ENCODE measurements around the gene C17orf113. TPM values are rescaled to one million over a fixed set of nuclear protein-coding genes. Genes with fewer than 3 reads are reported as not detected.

Gene C17orf113
- total and polyA plus RNA-seq, 5 donors = 0.60 to 1.2 (median 0.71) TPM

GRCh38 chr17:42087736-42088705 lies 37.6 kb upstream of the C17orf113 start:
- ATAC-seq = no peak

GRCh38 chr17:42087042-42087701 lies 36.8 kb upstream of the C17orf113 start:
- intact Hi-C loops (cut with DNase I) = no loop called here

More at GRCh38 chr17:42087736-42088705, 37.6 kb upstream of the C17orf113 start:
- H3K4me3 ChIP-seq (ENCODE audit: low read length) = no peak overlapping the region
- intact Hi-C loops (cut with DNase I) = no loop called here
- H3K27ac ChIP-seq (ENCODE audit: low read length) = no peak overlapping the region
- H3K9me3 ChIP-seq (ENCODE audit: control insufficient read depth, low read length) = no peaks in the 10 kb centered on the region
- 60% methylated on average over 20 of the region's 20 CpGs for WGBS
- DNase-seq = no peak
- H3K27me3 ChIP-seq (ENCODE audit: control insufficient read depth, insufficient read depth) = no peaks in the 10 kb centered on the region
- no peaks in the 10 kb centered on the region for H3K4me1 ChIP-seq (ENCODE audit: control insufficient read depth, insufficient read depth, low read length)

GRCh38 chr17:42081516-42082129 lies 31.2 kb upstream of the C17orf113 start:
- Histone ChIP-seq H3K27ac (ENCODE audit: low read length) (no peak overlapping the region), H3K27me3 (ENCODE audit: control insufficient read depth, insufficient read depth) (no peaks in the 10 kb centered on the region), H3K9me3 (ENCODE audit: control insufficient read depth, low read length) (no peaks in the 10 kb centered on the region), H3K4me3 (ENCODE audit: low read length) (no peak overlapping the region), H3K4me1 (ENCODE audit: control insufficient read depth, insufficient read depth, low read length) (peaks cover 2% of the 10 kb centered on the region)
- DNase-seq = no peak
- no peak for ATAC-seq
- intact Hi-C loops (cut with DNase I) = no loop called here
- 85% methylated on average over 9 of the region's 9 CpGs for WGBS

More at GRCh38 chr17:42087042-42087701, 36.8 kb upstream of the C17orf113 start:
- DNase-seq = no peak
- 76% methylated on average over 7 of the region's 7 CpGs for WGBS
- ATAC-seq = no peak
- H3K9me3 ChIP-seq (ENCODE audit: control insufficient read depth, low read length) = no peaks in the 10 kb centered on the region
- H3K27ac ChIP-seq (ENCODE audit: low read length) = no peak overlapping the region
- H3K4me3 ChIP-seq (ENCODE audit: low read length) = no peak overlapping the region
- no peaks in the 10 kb centered on the region for H3K27me3 ChIP-seq (ENCODE audit: control insufficient read depth, insufficient read depth)
- H3K4me1 ChIP-seq (ENCODE audit: control insufficient read depth, insufficient read depth, low read length) = no peaks in the 10 kb centered on the region

- no peak for DNase-seq
- 59% methylated on average over 2 of the region's 2 CpGs for WGBS
- Histone ChIP-seq H3K4me3 (ENCODE audit: low read length) (no peak overlapping the region), H3K4me1 (ENCODE audit: control insufficient read depth, insufficient read depth, low read length) (peaks cover 2% of the 10 kb centered on the region), H3K27ac (ENCODE audit: low read length) (no peak overlapping the region), H3K27me3 (ENCODE audit: control insufficient read depth, insufficient read depth) (no peaks in the 10 kb centered on the region), H3K9me3 (ENCODE audit: control insufficient read depth, low read length) (no peaks in the 10 kb centered on the region)
- ATAC-seq = no peak
- intact Hi-C loops (cut with DNase I) = no loop called here
Measured at GRCh38 chr17:42079541-42079940, 29.1 kb upstream of the C17orf113 start.

- no peak for ATAC-seq
- intact Hi-C loops (cut with DNase I) = no loop called here
- Histone ChIP-seq H3K4me3 (ENCODE audit: low read length) (no peak overlapping the region), H3K9me3 (ENCODE audit: control insufficient read depth, low read length) (no peaks in the 10 kb centered on the region), H3K4me1 (ENCODE audit: control insufficient read depth, insufficient read depth, low read length) (peaks cover 2% of the 10 kb centered on the region), H3K27me3 (ENCODE audit: control insufficient read depth, insufficient read depth) (no peaks in the 10 kb centered on the region), H3K27ac (ENCODE audit: low read length) (no peak overlapping the region)
- WGBS = 45% methylated on average over 8 of the region's 8 CpGs
- no peak for DNase-seq
Measured at GRCh38 chr17:42078396-42079043, 28.1 kb upstream of the C17orf113 start.

- H3K4me1 ChIP-seq (ENCODE audit: control insufficient read depth, insufficient read depth, low read length) = peaks cover 2% of the 10 kb centered on the region
- H3K9me3 ChIP-seq (ENCODE audit: control insufficient read depth, low read length) = no peaks in the 10 kb centered on the region
- no peaks in the 10 kb centered on the region for H3K27me3 ChIP-seq (ENCODE audit: control insufficient read depth, insufficient read depth)
- intact Hi-C loops (cut with DNase I) = no loop called here
- no peak for ATAC-seq
- 90% methylated on average over 5 of the region's 5 CpGs for WGBS
- H3K4me3 ChIP-seq (ENCODE audit: low read length) = no peak overlapping the region
- H3K27ac ChIP-seq (ENCODE audit: low read length) = no peak overlapping the region
- no peak for DNase-seq
Measured at GRCh38 chr17:42077755-42078154, 27.4 kb upstream of the C17orf113 start.

GRCh38 chr17:42076797-42077559 lies 26.6 kb upstream of the C17orf113 start:
- peaks cover 2% of the 10 kb centered on the region for H3K4me1 ChIP-seq (ENCODE audit: control insufficient read depth, insufficient read depth, low read length)
- H3K4me3 ChIP-seq (ENCODE audit: low read length) = no peak overlapping the region
- H3K9me3 ChIP-seq (ENCODE audit: control insufficient read depth, low read length) = no peaks in the 10 kb centered on the region
- ATAC-seq (no peak), DNase-seq (no peak)
- intact Hi-C loops (cut with DNase I) = no loop called here
- H3K27me3 ChIP-seq (ENCODE audit: control insufficient read depth, insufficient read depth) = no peaks in the 10 kb centered on the region
- no peak overlapping the region for H3K27ac ChIP-seq (ENCODE audit: low read length)
- WGBS = 74% methylated on average over 4 of the region's 4 CpGs

GRCh38 chr17:42075789-42076188 lies 25.4 kb upstream of the C17orf113 start:
- ATAC-seq (no peak), DNase-seq (no peak)
- Histone ChIP-seq H3K9me3 (ENCODE audit: control insufficient read depth, low read length) (no peaks in the 10 kb centered on the region), H3K4me3 (ENCODE audit: low read length) (no peak overlapping the region), H3K27me3 (ENCODE audit: control insufficient read depth, insufficient read depth) (no peaks in the 10 kb centered on the region), H3K4me1 (ENCODE audit: control insufficient read depth, insufficient read depth, low read length) (peaks cover 2% of the 10 kb centered on the region), H3K27ac (ENCODE audit: low read length) (no peak overlapping the region)
- intact Hi-C loops (cut with DNase I) = no loop called here
- WGBS = 77% methylated on average over 6 of the region's 6 CpGs

GRCh38 chr17:42072323-42073187 lies 22.2 kb upstream of the C17orf113 start:
- H3K4me1 ChIP-seq (ENCODE audit: control insufficient read depth, insufficient read depth, low read length) = no peaks in the 10 kb centered on the region
- H3K4me3 ChIP-seq (ENCODE audit: low read length) = peak overlapping the region; percentile 51
- 9% methylated on average over 67 of the region's 67 CpGs for WGBS
- H3K27ac ChIP-seq (ENCODE audit: low read length) = no peak overlapping the region
- no peaks in the 10 kb centered on the region for H3K9me3 ChIP-seq (ENCODE audit: control insufficient read depth, low read length)
- H3K27me3 ChIP-seq (ENCODE audit: control insufficient read depth, insufficient read depth) = no peaks in the 10 kb centered on the region
- intact Hi-C loops (cut with DNase I) = no loop called here
- DNase-seq (no peak), ATAC-seq (peak; percentile 15 to 55)
